ENCODE data around the gene REEP1. TPM values are rescaled to one million over a fixed set of nuclear protein-coding genes. Genes with fewer than 3 reads are reported as not detected.

Gene REEP1
- total RNA-seq, 1 experiment from 2014 or later, result 0.23 TPM

- no peak overlapping the region for H3K27ac ChIP-seq (ENCODE audit: low read length)
- POLR2A ChIA-PET, result no interaction called here
- no peak for DNase-seq (ENCODE audit: low read depth, low spot score)
- no peaks in the 10 kb centered on the region for H3K36me3 ChIP-seq (ENCODE audit: control insufficient read depth, insufficient read depth, low read length)
- no TSS peak for BruUV-seq (replicated peaks)
- intact Hi-C loops (cut with micrococcal nuclease; ENCODE audit: unreplicated experiment), result no loop called here
- H3K4me3 ChIP-seq (ENCODE audit: low read depth in 2 of 2, low read length in 2 of 2), result no peak overlapping the region
- in situ Hi-C loops (cut with HindIII; ENCODE audit: low pct_unique_long_range_greater_than_20kb, low sequenced_read_pairs), result no loop called here
- H3K27me3 ChIP-seq (ENCODE audit: control insufficient read depth, insufficient read depth, low read length), result peaks cover 6% of the 10 kb centered on the region; the same call in 1 of the 2 replicates
- ATAC-seq, result no peak
- no peaks in the 10 kb centered on the region for H3K4me1 ChIP-seq (ENCODE audit: control insufficient read depth, insufficient read depth, low read length)
- TF ChIP-seq CTCF (IDR thresholded peaks at IDR 0.05) (no peak), REST (IDR thresholded peaks at IDR 0.05; ENCODE audit: insufficient read depth in 1 of 2, low read depth in 2 of 2, low read length in 1 of 2) (no peak), SIN3A (IDR thresholded peaks at IDR 0.05; ENCODE audit: borderline replicate concordance, insufficient read depth, low read depth, low read length) (no peak)
- CTCF ChIA-PET, result no interaction called here
- no peaks in the 10 kb centered on the region for H3K9me3 ChIP-seq (ENCODE audit: control insufficient read depth, insufficient read depth, low read depth, low read length)
Measured at GRCh38 chr2:86352727-86353221, 15.3 kb upstream of the REEP1 start.

GRCh38 chr2:86352137-86352726 is 14.8 kb upstream of the REEP1 start:
- Histone ChIP-seq H3K36me3 (ENCODE audit: control insufficient read depth, insufficient read depth, low read length) (no peaks in the 10 kb centered on the region), H3K9me3 (ENCODE audit: control insufficient read depth, insufficient read depth, low read depth, low read length) (no peaks in the 10 kb centered on the region), H3K4me1 (ENCODE audit: control insufficient read depth, insufficient read depth, low read length) (no peaks in the 10 kb centered on the region), H3K27ac (ENCODE audit: low read length) (no peak overlapping the region), H3K4me3 (ENCODE audit: low read depth in 2 of 2, low read length in 2 of 2) (no peak overlapping the region), H3K27me3 (ENCODE audit: control insufficient read depth, insufficient read depth, low read length) (peaks cover 6% of the 10 kb centered on the region; the same call in 1 of the 2 replicates)
- intact Hi-C loops (cut with micrococcal nuclease; ENCODE audit: unreplicated experiment) (no loop called here), in situ Hi-C loops (cut with HindIII; ENCODE audit: low pct_unique_long_range_greater_than_20kb, low sequenced_read_pairs) (no loop called here)
- DNase-seq (ENCODE audit: low read depth, low spot score) (no peak), ATAC-seq (no peak)
- POLR2A ChIA-PET, result no interaction called here
- CTCF ChIA-PET, result no interaction called here
- no TSS peak for BruUV-seq (replicated peaks)
- TF ChIP-seq TCF7L2 (IDR thresholded peaks at IDR 0.05; ENCODE audit: low read depth, low read length) (no peak), POLR2AphosphoS5 (IDR thresholded peaks at IDR 0.05; ENCODE audit: low read depth, low read length) (no peak), REST (IDR thresholded peaks at IDR 0.05; ENCODE audit: insufficient read depth in 1 of 2, low read depth in 2 of 2, low read length in 1 of 2) (no peak), SIN3A (IDR thresholded peaks at IDR 0.05; ENCODE audit: borderline replicate concordance, insufficient read depth, low read depth, low read length) (no peak), CTCF (IDR thresholded peaks at IDR 0.05) (no peak)

Measured in Panc1 (cell line).